ENCODE results near the gene ADCY6. TPM values are rescaled to one million over a fixed set of nuclear protein-coding genes. Genes with fewer than 3 reads are reported as not detected.

The ADCY6 gene
- 30.5 and 43.5 TPM in 2 replicates for total RNA-seq

DNA sequence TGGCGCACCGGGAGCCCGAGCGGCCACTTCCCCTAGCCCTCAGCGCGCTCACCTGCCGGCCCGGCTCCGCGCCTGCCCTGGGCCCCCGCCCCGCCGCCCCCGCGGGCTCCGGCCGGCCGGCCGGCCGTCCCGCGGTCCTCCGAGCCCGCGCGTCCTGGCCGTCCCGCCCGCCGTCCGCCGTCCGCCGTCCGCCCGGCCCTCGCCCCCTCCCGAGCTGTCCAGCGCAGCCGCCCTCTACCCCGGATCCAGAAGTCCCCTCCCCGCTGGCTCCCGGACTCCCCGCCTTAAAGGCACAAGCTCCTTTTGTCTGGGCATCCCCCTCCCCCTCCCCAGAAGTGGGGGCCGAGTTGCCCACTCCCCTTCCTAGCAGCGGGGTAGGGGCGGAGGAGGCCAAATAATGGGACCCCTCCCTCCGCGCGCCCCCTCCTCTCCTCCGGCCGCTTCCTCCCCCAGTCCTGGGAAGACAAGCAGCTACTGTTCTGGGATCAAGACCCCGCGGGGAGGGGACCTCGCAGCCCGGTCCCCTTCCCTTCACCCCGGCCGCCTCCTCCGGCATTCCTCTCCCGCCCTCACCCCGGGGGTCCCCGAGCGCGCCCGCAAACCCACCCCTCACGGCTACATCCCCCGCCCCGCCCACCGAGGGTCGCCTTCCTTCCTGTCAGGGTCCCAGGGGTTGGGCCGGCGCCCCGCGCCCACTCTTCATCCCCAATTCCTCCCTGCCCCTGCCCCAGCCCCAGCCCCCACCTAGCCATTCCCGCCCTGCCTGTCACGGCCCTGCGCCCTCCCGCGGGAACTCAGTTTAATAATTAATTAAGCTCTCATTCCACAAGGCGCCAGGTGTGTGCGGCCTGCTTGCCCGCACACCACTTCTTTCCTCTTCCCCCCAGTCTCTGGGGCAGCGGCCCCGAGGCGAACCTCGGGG is at the start of gene ADCY6:
ADCY6 (minus strand) TSS at position 236 of the 922 bp plus-strand sequence. CDS start 5,655 bp downstream, outside the sequence.

DNA sequence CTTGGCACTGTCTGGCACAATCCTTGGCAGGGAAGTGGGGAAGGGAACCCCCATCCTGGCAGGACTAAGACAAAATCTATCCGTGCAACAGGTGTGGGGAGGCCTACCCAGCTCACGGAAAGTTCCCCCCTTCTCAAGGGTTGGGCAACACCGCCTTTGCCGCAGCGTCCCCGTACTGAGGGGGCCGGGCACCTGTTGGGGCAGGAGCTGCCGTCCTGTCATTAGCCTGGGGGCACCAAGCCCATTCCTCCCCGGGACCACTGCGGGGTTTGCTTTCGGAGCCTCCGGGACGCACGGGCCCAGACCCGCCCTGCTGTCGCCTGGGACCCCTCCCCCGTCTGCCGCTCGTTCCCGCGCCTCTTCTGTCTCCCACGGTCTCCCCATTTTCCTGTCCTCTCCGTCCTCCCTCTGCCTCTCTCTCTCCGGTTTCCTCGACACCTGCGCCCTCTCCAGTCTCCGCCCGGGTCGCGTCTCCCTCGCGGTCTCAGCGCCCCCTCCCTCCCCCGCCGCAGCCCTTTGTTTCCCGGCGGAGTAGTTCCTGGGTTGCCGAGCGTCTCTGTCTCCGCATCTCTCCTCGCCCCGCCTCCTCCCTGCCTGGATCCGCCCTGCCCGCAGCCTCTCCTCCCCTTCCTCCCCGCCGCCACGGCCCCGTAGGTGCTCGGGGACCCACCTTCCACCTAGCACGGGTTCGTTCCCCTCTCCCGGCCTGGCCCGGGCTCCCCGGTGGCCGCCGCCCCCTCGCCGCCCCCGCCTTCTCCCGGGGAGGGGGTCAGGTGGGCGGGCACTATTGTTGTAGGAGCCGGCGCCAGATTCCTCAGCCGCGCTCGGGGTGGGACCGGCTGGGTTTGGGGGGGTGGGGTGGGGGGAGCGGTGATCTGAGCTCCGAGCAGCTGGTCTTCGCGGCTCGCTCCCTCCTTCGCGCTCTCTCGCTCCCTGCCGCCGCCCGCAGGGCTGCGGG is 29.3 kb upstream of the ADCY6 start, which contains the start of gene CACNB3:
CACNB3 (plus strand) TSS at position 624 of the 958 bp plus-strand sequence. CDS start 434 bp downstream, outside the sequence.

DNA sequence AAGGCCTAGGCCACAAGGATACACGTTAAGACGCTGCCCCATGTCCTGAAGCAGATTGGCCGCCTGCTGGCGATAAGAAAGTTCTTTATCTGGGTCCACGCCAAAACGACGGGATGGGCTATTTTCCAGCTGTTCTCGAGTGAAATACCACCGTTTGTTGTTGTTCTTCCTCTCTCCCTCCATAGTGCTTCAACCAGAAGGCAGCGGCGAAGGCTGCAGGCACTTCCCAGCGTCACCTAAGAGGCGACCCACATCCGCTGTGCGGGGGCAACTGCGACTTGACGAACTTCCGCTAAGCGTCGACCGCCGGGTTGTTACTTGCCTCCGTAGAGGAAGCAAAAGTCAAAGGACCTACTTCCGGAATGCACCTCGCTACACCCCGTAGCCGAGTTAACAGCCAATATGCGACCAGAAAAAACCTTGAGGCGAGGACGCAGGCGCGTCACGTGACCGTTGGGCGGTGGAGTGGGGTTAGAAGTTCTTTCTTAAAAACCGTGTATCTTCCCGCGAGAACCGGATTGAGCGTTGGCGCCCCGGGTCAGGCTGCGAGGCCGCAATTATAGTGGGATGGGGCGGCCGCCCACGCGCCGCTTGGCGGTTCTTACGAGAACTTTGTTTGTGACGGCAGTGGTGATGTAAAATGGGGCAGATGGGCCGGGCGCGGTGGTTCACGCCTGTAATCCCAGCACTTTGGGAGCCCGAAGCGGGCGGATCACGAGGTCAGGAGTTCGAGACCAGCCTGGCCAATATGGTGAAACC is 72.2 kb downstream of the ADCY6 start, which contains the start of gene CCNT1:
CCNT1 (minus strand) TSS at position 215 of the 759 bp plus-strand sequence; CDS start at position 183, 32 bp downstream.

Other genes starting within 250 kb of the ADCY6 start
- gene LALBA, start 219.0 kb downstream of the ADCY6 start, total RNA-seq, result not detected in 2 replicates
- 59.9 and 60.6 TPM in 2 replicates for gene KANSL2, start 106.9 kb downstream of the ADCY6 start, total RNA-seq
- 28.8 and 30.5 TPM in 2 replicates for gene CCNT1, start 72.4 kb downstream of the ADCY6 start, total RNA-seq
- 19.4 and 32.8 TPM in 2 replicates for gene CACNB3, start 29.4 kb upstream of the ADCY6 start, total RNA-seq
- 78.2 and 101 TPM in 2 replicates for gene DDX23, start 63.1 kb upstream of the ADCY6 start, total RNA-seq
- gene RND1, start 76.8 kb upstream of the ADCY6 start, total RNA-seq, result 0.12 TPM in 1 of 2 replicates, not detected in the other
- gene FKBP11, start 136.4 kb upstream of the ADCY6 start, total RNA-seq, result 15.9 and 23.0 TPM in 2 replicates
- gene ARF3, start 168.4 kb upstream of the ADCY6 start, total RNA-seq, result 32.6 and 41.7 TPM in 2 replicates
- gene WNT10B, start 182.6 kb upstream of the ADCY6 start, total RNA-seq, result not detected in 2 replicates
- gene WNT1, start 189.2 kb upstream of the ADCY6 start, total RNA-seq, result not detected in 2 replicates
- 0.12 and 0.33 TPM in 2 replicates for gene DDN, start 210.3 kb upstream of the ADCY6 start, total RNA-seq
- 72.5 and 74.4 TPM in 2 replicates for gene PRKAG1, start 229.7 kb upstream of the ADCY6 start, total RNA-seq

Measured in uterine smooth muscle cell (primary cell).